Testis (tissue), 3 donors: ENCODE results near the gene GTPBP10. TPM values are rescaled to one million over a fixed set of nuclear protein-coding genes. Genes with fewer than 3 reads are reported as not detected.

Source experiments
- DNase-seq: peaks from one replicate; pipeline ENCODE4 v3.0.0-alpha.2; 2019
- H3K27ac ChIP-seq, 2 donors: fragments of 200-600 bp; sonication (generic); one replicate each; pipeline ENCODE4 v1.5.1; 2019
- H3K27me3 ChIP-seq: fragments of 200-600 bp; sonication (generic); one replicate; pipeline ENCODE4 v1.5.1; 2019
- H3K36me3 ChIP-seq: fragments of 200-600 bp; sonication (generic); one replicate; pipeline ENCODE4 v1.5.1; 2017; ENCODE audit warnings: low read depth; ENCODE audit errors: missing control alignments
- H3K4me1 ChIP-seq: fragments of 200-600 bp; sonication (generic); one replicate; pipeline ENCODE4 v1.5.1; 2019
- H3K4me3 ChIP-seq, 2 donors: fragments of 200-600 bp; sonication (generic); one replicate each; pipeline ENCODE4 v1.5.1; 2017 to 2019
- H3K9me3 ChIP-seq: fragments of 200-600 bp; sonication (generic); one replicate; pipeline ENCODE4 v1.5.1; 2017
- CTCF ChIP-seq, 3 experiments: fragments of 450-650 bp in 2 of 3; fragments of 200-600 bp in 1 of 3; sonication (generic) in 1 of 3; IDR thresholded peaks; one replicate each; pipeline ENCODE4 v1.5.1; 2016 to 2019; ENCODE audit warnings: antibody characterized with exemption in 3 of 3, mild to moderate bottlenecking in 2 of 3, moderate library complexity in 1 of 3
- POLR2A ChIP-seq: fragments of 450-650 bp; IDR thresholded peaks from one replicate; pipeline ENCODE4 v1.6.1; 2017; ENCODE audit warnings: antibody characterized with exemption, mild to moderate bottlenecking, moderate library complexity
- WGBS, 2 donors: methylation state at CpG; one replicate each; pipeline ENCODE4 v1.1.5; 2018; 5-methylcytosine and 5-hydroxymethylcytosine counted together
- intact Hi-C: fragments of 100-400 bp; cut with DNase I; formaldehyde crosslinking; loops from one replicate; pipeline ENCODE4 v1.15.1; 2023; ENCODE audit warnings: low total_unique reads
- polyA plus RNA-seq: library from polyadenylated mRNA; stranded (reverse); fragments of 350-450 nt; fragmentation: Illumina TruSeq; extraction: RNeasy Lipid Tissue Mini Kit (QIAGEN cat#74804); gene quantifications from one replicate; pipeline ENCODE4 v1.2.3, GENCODE V29; 2014; ENCODE audit warnings: low read depth, low replicate concordance; ENCODE audit not compliant: insufficient read depth
- total RNA-seq, 2 donors: library from RNA; depleted of rRNA; stranded (reverse); fragments of >200 nt; gene quantifications; one replicate each; pipeline ENCODE4 v1.2.3, GENCODE V29; 2016

GTPBP10 gene
- total and polyA plus RNA-seq, 3 donors from 2014 or later, result 14.6 to 25.6 (median 16.6) TPM

GRCh38 chr7:90403174-90404113, 56.9 kb downstream of the GTPBP10 start, which contains the start of gene CLDN12:
TSS of gene CLDN12 (plus strand) at chr7:90403461. CDS start at chr7:90412677, 9,216 bp downstream.
- intact Hi-C loops, result no loop called here

GRCh38 chr7:90404777-90405176, 58.3 kb downstream of the GTPBP10 start:
- no peaks in the 10 kb centered on the region for H3K9me3 ChIP-seq
- WGBS, 2 donors, result 79 to 85% methylated on average over 4 of the region's 4 CpGs
- intact Hi-C loops, result no loop called here
- H3K4me3 ChIP-seq, result no peak overlapping the region
- no peak for DNase-seq
- peak overlapping the region in 1 of 2 donors; percentile 20 for H3K27ac ChIP-seq
- TF ChIP-seq CTCF (IDR thresholded peaks at IDR 0.05) (no peak), POLR2A (no peak)
- H3K4me1 ChIP-seq, result peaks cover 14% of the 10 kb centered on the region
- H3K36me3 ChIP-seq, result no peaks in the 10 kb centered on the region
- no peaks in the 10 kb centered on the region for H3K27me3 ChIP-seq

More at GRCh38 chr7:90403174-90404113, 56.9 kb downstream of the GTPBP10 start, which contains the start of gene CLDN12:
- peak within 1 kb of the TSS; percentile 70 to 87 for H3K4me3 ChIP-seq
- H3K27ac ChIP-seq, result peak within 1 kb of the TSS; percentile 94
- no peaks in the 10 kb centered on the region for H3K27me3 ChIP-seq
- TF ChIP-seq POLR2A (no peak), CTCF (IDR thresholded peaks at IDR 0.05) (peak in 2 of 3 experiments; percentile 7 to 14)
- WGBS, 2 donors, result 0% methylated on average over 34 of the region's 35 CpGs
- peaks cover 14% of the 10 kb centered on the region for H3K4me1 ChIP-seq
- H3K9me3 ChIP-seq, result no peaks in the 10 kb centered on the region
- peak; percentile 94 for DNase-seq
- H3K36me3 ChIP-seq, result no peaks in the 10 kb centered on the region

GRCh38 chr7:90407484-90407821, 60.9 kb downstream of the GTPBP10 start:
- Histone ChIP-seq H3K36me3 (no peaks in the 10 kb centered on the region), H3K4me3 (no peak overlapping the region), H3K4me1 (peaks cover 14% of the 10 kb centered on the region), H3K9me3 (no peaks in the 10 kb centered on the region), H3K27me3 (no peaks in the 10 kb centered on the region), H3K27ac (no peak overlapping the region)
- TF ChIP-seq POLR2A, result no peak
- TF ChIP-seq CTCF (IDR thresholded peaks at IDR 0.05), result no peak
- WGBS, 2 donors, result 56 to 66% methylated on average over 1 of the region's 1 CpG
- DNase-seq, result no peak
- intact Hi-C loops, result no loop called here

GRCh38 chr7:90408142-90408541, 61.6 kb downstream of the GTPBP10 start:
- Histone ChIP-seq H3K27me3 (no peaks in the 10 kb centered on the region), H3K4me3 (no peak overlapping the region), H3K27ac (peak overlapping the region in 1 of 2 donors; percentile 16), H3K4me1 (peaks cover 14% of the 10 kb centered on the region), H3K36me3 (no peaks in the 10 kb centered on the region), H3K9me3 (no peaks in the 10 kb centered on the region)
- TF ChIP-seq CTCF (IDR thresholded peaks at IDR 0.05), result no peak
- TF ChIP-seq POLR2A, result no peak
- DNase-seq, result no peak
- WGBS, 2 donors, result 87 to 96% methylated on average over 1 of the region's 1 CpG
- intact Hi-C loops, result no loop called here
